HFFc6 (cell line): ENCODE results near the gene MYH11. TPM values are rescaled to one million over a fixed set of nuclear protein-coding genes. Genes with fewer than 3 reads are reported as not detected.
"Not testable (repeated sequence)": the region's sequence is repeated elsewhere in the genome, so short reads cannot be mapped to it uniquely, and the experiment has no call there.

Source experiments
- DNase-seq: peaks from one replicate; pipeline ENCODE4 v3.0.0-alpha.2; 2018
- H3K27ac Mint-ChIP-seq: 2 replicates; pipeline ENCODE4 v1.8.0; 2020; ENCODE audit warnings: mild to moderate bottlenecking, mixed read lengths
- H3K27me3 Mint-ChIP-seq: 2 replicates; pipeline ENCODE4 v1.8.0; 2021; ENCODE audit warnings: mild to moderate bottlenecking, moderate library complexity, mixed read lengths; ENCODE audit not compliant: insufficient read depth
- H3K36me3 Mint-ChIP-seq: 2 replicates; pipeline ENCODE4 v1.8.0; 2021; ENCODE audit warnings: low read depth, mixed read lengths
- H3K4me1 Mint-ChIP-seq: 2 replicates; pipeline ENCODE4 v1.8.0; 2020; ENCODE audit warnings: low read depth, mixed read lengths
- H3K4me3 Mint-ChIP-seq: 2 replicates; pipeline ENCODE4 v1.8.0; 2020; ENCODE audit warnings: mild to moderate bottlenecking, moderate library complexity, mixed read lengths
- H3K9me3 Mint-ChIP-seq: 2 replicates; pipeline ENCODE4 v1.8.0; 2020; ENCODE audit warnings: mild to moderate bottlenecking, mixed read lengths
- CTCF ChIP-seq: fragments of 200-600 bp; sonication (generic); IDR thresholded peaks from 2 replicates; pipeline ENCODE4 v1.5.0; 2021; ENCODE audit warnings: antibody characterized with exemption, mild to moderate bottlenecking
- total RNA-seq, 6 experiments: library from RNA; stranded (reverse); fragmentation: NEBNext Ultra II Directional; extraction: Animal tissue kit (Norgen Biotek cat#: 25700); gene quantifications; 2 replicates in 1 of 6; 3 replicates in 5 of 6; pipeline ENCODE4 v1.2.3, GENCODE V29; 2021

Gene MYH11
- total RNA-seq, 6 experiments from 2014 or later: 0.02 to 0.23 (median 0.21) TPM; not detected in 2

- Mint-ChIP-seq H3K36me3 (peaks cover 1% of the 10 kb centered on the region; the same call in 1 of the 2 replicates), H3K27ac (no peak overlapping the region), H3K9me3 (peaks cover 2% of the 10 kb centered on the region; the same call in 1 of the 2 replicates), H3K27me3 (peaks cover 23% of the 10 kb centered on the region), H3K4me1 (peaks cover 20% of the 10 kb centered on the region), H3K4me3 (no peak overlapping the region)
- TF ChIP-seq CTCF: no peak
- no peak for DNase-seq
Measured at GRCh38 chr16:15735610-15736009, 121.2 kb downstream of the MYH11 start.

- H3K4me1 Mint-ChIP-seq: peaks cover 20% of the 10 kb centered on the region
- no peak for DNase-seq
- H3K36me3 Mint-ChIP-seq: no peaks in the 10 kb centered on the region
- H3K4me3 Mint-ChIP-seq: no peak overlapping the region
- H3K9me3 Mint-ChIP-seq: no peaks in the 10 kb centered on the region
- TF ChIP-seq CTCF: no peak
- no peak overlapping the region; the same call in 1 of the 2 replicates for H3K27ac Mint-ChIP-seq
- peaks cover 16% of the 10 kb centered on the region for H3K27me3 Mint-ChIP-seq
Measured at GRCh38 chr16:15732416-15732815, 124.4 kb downstream of the MYH11 start.

- Mint-ChIP-seq H3K27me3 (peaks cover 5% of the 10 kb centered on the region; the same call in 1 of the 2 replicates), H3K36me3 (peaks cover 19% of the 10 kb centered on the region), H3K4me1 (peaks cover 14% of the 10 kb centered on the region), H3K4me3 (no peak overlapping the region), H3K27ac (no peak overlapping the region), H3K9me3 (no peaks in the 10 kb centered on the region)
- DNase-seq: no peak
- no peak for TF ChIP-seq CTCF
Measured at GRCh38 chr16:15729152-15729551, 127.7 kb downstream of the MYH11 start.

- not testable (repeated sequence) for H3K4me3 Mint-ChIP-seq, H3K4me1 Mint-ChIP-seq, H3K27ac Mint-ChIP-seq, DNase-seq, H3K27me3 Mint-ChIP-seq, H3K9me3 Mint-ChIP-seq
- peaks cover 21% of the 10 kb centered on the region for H3K36me3 Mint-ChIP-seq
Measured at GRCh38 chr16:15727697-15728096, 129.1 kb downstream of the MYH11 start.

- H3K36me3 Mint-ChIP-seq: peaks cover 21% of the 10 kb centered on the region
- H3K27me3 Mint-ChIP-seq: no peaks in the 10 kb centered on the region; the same call in 1 of the 2 replicates
- DNase-seq: no peak
- H3K4me1 Mint-ChIP-seq: no peaks in the 10 kb centered on the region
- no peaks in the 10 kb centered on the region for H3K9me3 Mint-ChIP-seq
- H3K4me3 Mint-ChIP-seq: no peak overlapping the region
- TF ChIP-seq CTCF: no peak
- no peak overlapping the region for H3K27ac Mint-ChIP-seq
Measured at GRCh38 chr16:15726715-15727114, 130.1 kb downstream of the MYH11 start.

GRCh38 chr16:15725641-15726240 is 131.1 kb downstream of the MYH11 start:
- H3K4me1 Mint-ChIP-seq: no peaks in the 10 kb centered on the region
- H3K9me3 Mint-ChIP-seq: no peaks in the 10 kb centered on the region
- H3K27me3 Mint-ChIP-seq: no peaks in the 10 kb centered on the region; the same call in 1 of the 2 replicates
- TF ChIP-seq CTCF: no peak
- peaks cover 21% of the 10 kb centered on the region for H3K36me3 Mint-ChIP-seq
- no peak for DNase-seq
- no peak overlapping the region for H3K4me3 Mint-ChIP-seq
- H3K27ac Mint-ChIP-seq: no peak overlapping the region
